Mesothelial cell of epicardium (in vitro differentiated cells): ENCODE measurements around the gene FNDC10. TPM values are rescaled to one million over a fixed set of nuclear protein-coding genes. Genes with fewer than 3 reads are reported as not detected.
A peak's percentile ranks its signal among the peaks of the same experiment; 100 is the strongest.

Experiments
- DNase-seq, 2 experiments: peaks; one replicate each; pipeline ENCODE4 v3.0.0; 2021; ENCODE audit warnings: low spot score in 2 of 2; ENCODE audit not compliant: unreplicated experiment in 2 of 2
- H3K27ac Mint-ChIP-seq: 2 replicates; pipeline ENCODE4 v1.8.0; 2021; ENCODE audit warnings: mixed read lengths
- H3K27me3 Mint-ChIP-seq: 2 replicates; pipeline ENCODE4 v1.8.0; 2021; ENCODE audit warnings: low read depth, mixed read lengths
- H3K36me3 Mint-ChIP-seq: 2 replicates; pipeline ENCODE4 v1.8.0; 2021; ENCODE audit warnings: mixed read lengths
- H3K4me1 Mint-ChIP-seq: 2 replicates; pipeline ENCODE4 v1.8.0; 2021; ENCODE audit warnings: mixed read lengths
- H3K4me3 Mint-ChIP-seq: 2 replicates; pipeline ENCODE4 v1.8.0; 2021; ENCODE audit warnings: mild to moderate bottlenecking, moderate library complexity, mixed read lengths
- H3K9me3 Mint-ChIP-seq: 2 replicates; pipeline ENCODE4 v1.8.0; 2021; ENCODE audit warnings: mixed read lengths
- CTCF ChIP-seq: fragments of 200-600 bp; sonication (generic); IDR thresholded peaks from one replicate; pipeline ENCODE4 v1.5.0; 2021; ENCODE audit warnings: antibody characterized with exemption; ENCODE audit not compliant: unreplicated experiment
- total RNA-seq: library from RNA; stranded (reverse); gene quantifications from 3 replicates; pipeline ENCODE4 v1.2.1, GENCODE V29; 2021

FNDC10 gene
- total RNA-seq, 1 donor from 2014 or later: 5.4 TPM

- DNase-seq: no peak
- no peak for TF ChIP-seq CTCF
- no peaks in the 10 kb centered on the region for H3K36me3 Mint-ChIP-seq
- H3K9me3 Mint-ChIP-seq: no peaks in the 10 kb centered on the region
- no peaks in the 10 kb centered on the region for H3K27me3 Mint-ChIP-seq
- H3K4me3 Mint-ChIP-seq: no peak overlapping the region
- no peaks in the 10 kb centered on the region for H3K4me1 Mint-ChIP-seq
- no peak overlapping the region for H3K27ac Mint-ChIP-seq
These were observed 48.2 kb downstream of the FNDC10 start for GRCh38 chr1:1551524-1552262.

GRCh38 chr1:1550591-1551432 is 49.1 kb downstream of the FNDC10 start:
- no peaks in the 10 kb centered on the region for H3K4me1 Mint-ChIP-seq
- peak overlapping the region; percentile 47 for H3K27ac Mint-ChIP-seq
- no peaks in the 10 kb centered on the region for H3K27me3 Mint-ChIP-seq
- no peaks in the 10 kb centered on the region for H3K36me3 Mint-ChIP-seq
- no peak overlapping the region for H3K4me3 Mint-ChIP-seq
- peak; percentile 12 for TF ChIP-seq CTCF
- no peak for DNase-seq
- H3K9me3 Mint-ChIP-seq: no peaks in the 10 kb centered on the region

- no peak overlapping the region for H3K4me3 Mint-ChIP-seq
- H3K27ac Mint-ChIP-seq: no peak overlapping the region
- no peak for TF ChIP-seq CTCF
- H3K27me3 Mint-ChIP-seq: no peaks in the 10 kb centered on the region
- H3K9me3 Mint-ChIP-seq: no peaks in the 10 kb centered on the region
- no peaks in the 10 kb centered on the region for H3K36me3 Mint-ChIP-seq
- no peaks in the 10 kb centered on the region for H3K4me1 Mint-ChIP-seq
- DNase-seq: no peak
These were observed 49.8 kb downstream of the FNDC10 start for GRCh38 chr1:1550087-1550486.

DNA sequence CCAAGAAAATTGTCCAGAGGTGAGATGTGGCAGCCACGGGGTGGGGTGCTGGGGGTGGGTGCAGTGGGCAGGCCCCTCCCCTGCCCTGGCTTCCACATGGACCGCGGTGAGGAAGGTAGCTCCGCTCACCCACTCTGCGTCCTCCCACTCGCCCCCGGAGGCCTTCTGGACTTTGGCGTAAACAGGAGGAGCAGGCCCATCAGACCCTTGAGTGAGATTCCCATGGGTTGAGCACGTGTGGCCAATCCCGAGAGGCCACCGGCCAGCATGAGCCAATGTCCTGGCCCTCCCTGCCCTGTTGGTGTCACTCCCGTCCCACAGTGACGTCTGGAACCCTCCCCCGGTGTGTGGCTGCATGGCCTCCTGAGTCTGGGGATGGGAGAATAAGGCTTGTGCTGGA is 51.3 kb downstream of the FNDC10 start:
- H3K4me3 Mint-ChIP-seq: no peak overlapping the region
- no peaks in the 10 kb centered on the region for H3K27me3 Mint-ChIP-seq
- no peaks in the 10 kb centered on the region for H3K9me3 Mint-ChIP-seq
- DNase-seq: no peak
- no peak for TF ChIP-seq CTCF
- H3K27ac Mint-ChIP-seq: no peak overlapping the region
- no peaks in the 10 kb centered on the region for H3K36me3 Mint-ChIP-seq
- H3K4me1 Mint-ChIP-seq: no peaks in the 10 kb centered on the region

Other genes with a start within 250 kb of the FNDC10 start
- 157 to 163 TPM (median 161 TPM) in 3 replicates for gene MXRA8, start 241.6 kb downstream of the FNDC10 start, total RNA-seq
- gene AURKAIP1, start 224.9 kb downstream of the FNDC10 start, total RNA-seq: 75.5 to 78.6 TPM (median 78.3 TPM) in 3 replicates
- 396 to 423 TPM (median 405 TPM) in 3 replicates for gene CCNL2, start 200.8 kb downstream of the FNDC10 start, total RNA-seq
- 87.9 to 98.2 TPM (median 94.7 TPM) in 3 replicates for gene MRPL20, start 192.8 kb downstream of the FNDC10 start, total RNA-seq
- gene ANKRD65, start 178.9 kb downstream of the FNDC10 start, total RNA-seq: 10.9 to 12.3 TPM (median 11.3 TPM) in 3 replicates
- gene VWA1, start 164.4 kb downstream of the FNDC10 start, total RNA-seq: 57.0 to 59.1 TPM (median 57.7 TPM) in 3 replicates
- gene ATAD3C, start 150.4 kb downstream of the FNDC10 start, total RNA-seq: 2.2 to 3.9 TPM (median 2.9 TPM) in 3 replicates
- gene ATAD3B, start 128.4 kb downstream of the FNDC10 start, total RNA-seq: 38.5 to 43.6 TPM (median 39.2 TPM) in 3 replicates
- 31.8 to 35.4 TPM (median 35.3 TPM) in 3 replicates for gene ATAD3A, start 88.0 kb downstream of the FNDC10 start, total RNA-seq
- 16.7 to 18.3 TPM (median 17.3 TPM) in 3 replicates for gene TMEM240, start 59.5 kb downstream of the FNDC10 start, total RNA-seq
- gene SSU72, start 25.3 kb downstream of the FNDC10 start, total RNA-seq: 97.2 to 98.8 TPM (median 97.4 TPM) in 3 replicates
- gene MIB2, start 15.4 kb upstream of the FNDC10 start, total RNA-seq: 110 to 117 TPM (median 112 TPM) in 3 replicates
- gene MMP23B, start 32.0 kb upstream of the FNDC10 start, total RNA-seq: 63.8 to 70.3 TPM (median 65.4 TPM) in 3 replicates
- gene CDK11B, start 58.9 kb upstream of the FNDC10 start, total RNA-seq: 25.2 to 27.2 TPM (median 26.6 TPM) in 3 replicates
- gene SLC35E2B, start 92.7 kb upstream of the FNDC10 start, total RNA-seq: 112 to 119 TPM (median 113 TPM) in 3 replicates
- 47.9 to 54.2 TPM (median 52.8 TPM) in 3 replicates for gene CDK11A, start 124.2 kb upstream of the FNDC10 start, total RNA-seq
- gene NADK, start 178.3 kb upstream of the FNDC10 start, total RNA-seq: 77.7 to 79.9 TPM (median 78.2 TPM) in 3 replicates